ENCODE results near the gene RFLNA.

Gene RFLNA

DNA sequence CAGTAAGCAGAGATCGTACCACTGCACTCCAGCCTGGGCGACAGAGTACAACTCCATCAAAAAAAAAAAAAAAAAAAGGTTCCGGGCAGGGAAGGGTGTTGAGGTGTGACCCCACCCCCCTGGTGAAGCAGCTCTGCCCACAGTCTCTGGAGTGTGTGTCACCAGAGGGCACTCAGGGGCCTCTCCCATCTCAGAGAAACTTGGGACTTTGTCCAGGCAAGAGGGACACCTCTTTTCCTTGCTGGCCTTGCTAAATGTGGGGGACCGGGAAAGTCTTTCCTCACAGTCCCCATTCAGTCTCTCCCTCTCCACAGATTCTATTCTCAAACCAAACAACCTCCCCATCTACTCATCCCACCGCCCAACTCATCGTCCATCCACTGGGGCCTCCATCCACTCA lies 43.6 kb downstream of the RFLNA start:
- DNase-seq = no peak

DNA sequence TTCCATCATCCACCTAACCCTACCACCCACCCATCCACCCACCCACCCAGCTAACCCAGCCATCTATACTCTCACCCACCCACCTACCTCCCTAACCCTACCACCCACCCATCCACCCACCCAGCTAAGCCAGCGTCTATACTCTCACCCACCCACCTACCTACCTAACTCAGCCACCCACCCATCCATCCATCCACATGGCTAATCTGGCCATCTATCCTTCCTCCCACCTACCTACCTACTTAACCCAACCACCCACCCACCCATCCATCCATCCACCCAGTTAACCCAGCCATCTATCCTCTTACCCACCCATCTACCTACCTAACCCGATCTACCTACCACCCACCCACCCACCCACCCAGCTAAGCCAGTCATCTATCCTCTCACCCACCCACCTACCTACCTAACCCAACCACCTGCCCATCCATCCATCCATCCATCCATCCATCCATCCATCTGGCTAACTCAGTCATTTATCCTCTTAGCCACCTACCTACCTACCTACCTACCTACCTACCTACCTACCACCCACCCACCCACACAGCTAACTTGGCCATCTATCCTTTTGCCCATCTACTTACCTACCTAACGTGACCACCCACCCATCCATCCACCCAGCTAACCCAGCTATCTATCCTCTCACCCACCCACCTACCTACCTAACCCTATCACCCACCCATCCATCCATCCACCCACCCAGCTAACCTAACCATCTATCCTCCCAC lies 44.1 kb downstream of the RFLNA start:
- DNase-seq = no peak

DNA sequence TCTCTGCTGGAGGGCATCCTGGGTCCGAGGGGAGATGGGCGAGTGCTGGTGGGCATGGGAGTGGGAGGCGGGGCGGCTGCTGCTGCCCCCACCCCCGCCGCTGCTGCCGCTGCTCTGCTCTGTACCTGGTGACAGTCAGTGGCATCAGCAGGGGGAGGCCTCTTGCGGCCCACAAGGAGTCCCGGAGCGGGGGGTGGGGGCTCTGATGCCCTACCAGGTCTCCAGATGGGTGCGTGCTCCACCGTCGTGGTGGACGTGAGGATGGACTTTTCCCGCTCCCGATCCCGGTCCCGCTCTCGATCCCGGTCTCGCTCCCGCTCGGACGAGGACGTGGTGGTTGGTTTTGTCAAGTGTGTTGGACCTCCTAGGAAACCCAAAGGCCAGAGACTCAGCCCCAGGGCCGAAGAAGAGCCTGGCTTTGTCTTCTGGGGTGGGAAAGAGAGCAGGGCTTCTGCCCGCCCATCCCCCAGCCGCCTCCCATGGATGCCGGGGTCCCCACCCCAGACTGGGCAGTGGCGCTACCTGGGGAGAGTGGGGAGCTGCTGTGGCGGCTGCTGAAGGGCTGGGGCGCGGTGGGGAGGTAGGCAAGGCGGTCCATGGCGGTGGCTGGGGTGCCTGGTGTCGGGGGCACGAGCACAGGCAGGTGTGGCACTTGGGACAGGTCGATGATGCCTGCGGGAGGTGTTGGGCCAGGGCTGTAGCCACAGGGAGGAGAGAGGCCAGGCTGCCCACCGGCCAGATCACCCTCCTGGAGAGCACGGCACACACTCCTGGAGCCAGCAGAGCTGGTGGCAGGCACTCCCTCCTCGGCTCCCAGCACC lies 45.4 kb downstream of the RFLNA start:
- no peak for DNase-seq

DNA sequence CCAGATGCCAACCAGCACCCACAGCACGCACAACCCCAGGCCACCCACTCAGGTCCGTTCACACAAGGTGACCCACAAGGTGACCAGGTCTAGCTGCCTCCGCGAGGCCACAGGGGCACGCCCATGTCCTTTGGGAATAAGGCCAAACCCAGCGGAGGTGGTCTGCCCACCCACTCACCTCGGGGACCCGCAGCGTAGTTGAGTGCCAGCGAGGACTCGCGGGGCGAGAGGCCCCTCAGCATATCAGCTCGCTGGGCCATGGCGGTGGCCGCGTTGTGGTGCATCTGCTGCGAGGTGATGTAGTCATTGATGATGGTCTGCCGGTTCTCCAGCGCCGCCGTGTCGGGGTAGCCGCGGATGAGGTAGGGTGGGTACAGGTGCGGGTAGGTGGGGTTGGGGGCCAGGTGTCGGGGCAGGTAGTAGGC lies 46.8 kb downstream of the RFLNA start:
- DNase-seq = no peak

DNA sequence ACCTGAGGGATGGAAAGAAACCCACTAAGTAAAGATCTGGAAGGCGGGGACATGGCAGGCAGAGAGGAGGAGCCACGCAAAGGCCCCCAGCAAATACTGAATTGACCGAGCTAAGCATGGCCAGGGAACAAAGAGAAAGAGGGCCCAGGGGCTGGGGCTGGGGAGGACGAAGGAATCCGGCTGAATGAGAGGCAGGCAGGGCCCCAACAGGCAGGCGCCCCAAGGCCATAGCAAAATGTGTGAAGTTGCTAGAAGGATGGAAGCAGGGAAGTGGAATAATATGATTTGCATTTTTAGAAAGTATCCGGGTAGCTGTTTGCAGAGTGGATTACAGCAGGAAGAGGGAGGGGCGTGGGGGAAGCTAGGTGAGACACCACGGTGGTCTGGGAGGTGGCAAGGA lies 49.1 kb downstream of the RFLNA start:
- no peak for DNase-seq

DNA sequence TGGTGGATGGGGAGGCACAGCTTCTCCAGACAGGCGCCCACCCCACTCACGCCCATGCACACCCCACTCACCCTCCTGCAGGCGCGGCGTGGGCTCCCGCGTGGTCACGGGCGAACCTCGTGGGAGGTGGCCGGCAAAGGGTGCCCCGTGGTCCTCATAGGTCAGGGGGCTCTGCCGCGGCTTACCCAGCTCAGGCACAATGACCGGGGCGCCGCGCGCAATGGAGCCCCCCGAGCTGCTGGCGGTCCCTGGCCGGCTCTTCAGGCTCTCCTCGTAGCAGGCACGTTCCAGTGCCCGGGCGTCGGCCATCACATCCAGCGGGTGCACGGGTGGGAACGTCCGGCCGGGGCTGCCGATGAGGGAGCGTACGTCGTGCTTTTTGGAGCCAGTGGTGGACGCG lies 49.6 kb downstream of the RFLNA start:
- DNase-seq = no peak

DNA sequence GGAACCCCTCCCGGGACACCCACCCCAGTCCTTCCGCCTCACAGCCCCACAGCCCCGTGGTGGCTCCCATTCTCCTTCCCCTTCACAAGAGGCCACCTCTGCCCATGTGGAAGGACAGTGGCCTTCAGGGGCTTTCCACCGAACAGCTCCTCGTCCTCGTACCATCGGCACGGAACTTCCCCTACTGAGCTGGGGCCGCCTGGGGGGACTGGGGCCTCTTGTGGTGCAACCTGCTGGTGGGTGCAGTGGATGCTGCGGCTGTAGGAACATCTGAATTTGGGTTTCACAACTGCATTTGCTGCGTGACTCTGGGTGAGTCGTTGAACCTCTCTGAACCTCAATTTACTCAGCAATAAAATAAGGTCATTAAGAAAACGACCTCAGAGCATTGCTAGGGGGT lies 50.9 kb downstream of the RFLNA start:
- no peak for DNase-seq

DNA sequence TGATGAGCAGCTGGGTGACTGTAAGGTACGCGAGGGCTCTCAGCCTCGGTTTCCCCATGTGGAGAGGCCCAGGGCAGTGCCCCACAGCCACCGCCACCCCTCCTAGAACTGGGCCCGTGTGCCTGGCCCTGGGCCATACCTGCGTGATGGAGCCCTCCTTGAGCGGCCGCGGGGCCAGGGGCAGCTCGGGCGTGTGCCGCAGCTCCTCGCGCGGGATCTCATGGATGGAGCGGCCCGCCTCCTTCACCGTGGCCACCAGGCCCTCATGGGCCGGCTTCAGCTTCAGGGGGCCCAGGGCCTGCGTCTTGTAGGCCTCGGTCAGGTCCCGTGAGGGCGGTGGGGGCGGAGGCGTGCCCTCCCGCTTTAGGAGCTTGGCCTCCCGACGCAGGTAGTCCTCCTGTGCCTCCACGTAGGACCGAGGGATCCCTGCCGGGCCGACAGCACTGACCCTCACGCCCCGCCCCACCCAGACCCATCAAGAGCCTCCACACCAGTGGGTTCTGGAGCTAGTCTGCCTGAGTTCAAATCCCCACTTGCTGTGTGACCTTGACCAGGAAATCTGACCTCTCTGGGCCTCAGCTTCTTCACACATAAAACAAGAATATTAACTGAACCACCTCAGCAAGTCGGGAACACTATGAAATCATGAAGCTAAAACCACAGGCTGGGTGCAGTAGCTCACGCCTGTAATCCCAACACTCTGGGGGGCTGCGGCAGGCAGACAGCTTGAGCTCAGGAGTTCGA lies 51.7 kb downstream of the RFLNA start:
- no peak for DNase-seq

DNA sequence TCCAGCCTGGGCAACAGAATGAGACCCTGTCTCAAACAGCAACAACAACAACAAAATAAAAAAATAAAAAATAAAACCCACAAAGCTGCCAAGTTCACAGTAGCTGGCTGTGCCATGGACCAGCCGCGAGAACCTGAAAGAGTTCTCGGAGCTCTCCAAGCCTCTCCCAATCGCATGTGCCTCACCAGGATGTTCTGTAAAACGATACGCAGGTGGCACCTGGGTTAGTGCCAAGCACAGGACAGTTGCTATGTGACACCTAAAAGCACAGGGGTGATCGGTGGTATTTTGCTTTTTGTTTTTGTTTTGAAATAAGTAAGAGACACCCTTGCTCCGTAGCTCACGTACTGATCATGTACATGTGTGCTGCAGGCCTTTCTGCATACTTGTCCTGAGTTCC lies 52.4 kb downstream of the RFLNA start:
- no peak for DNase-seq

DNA sequence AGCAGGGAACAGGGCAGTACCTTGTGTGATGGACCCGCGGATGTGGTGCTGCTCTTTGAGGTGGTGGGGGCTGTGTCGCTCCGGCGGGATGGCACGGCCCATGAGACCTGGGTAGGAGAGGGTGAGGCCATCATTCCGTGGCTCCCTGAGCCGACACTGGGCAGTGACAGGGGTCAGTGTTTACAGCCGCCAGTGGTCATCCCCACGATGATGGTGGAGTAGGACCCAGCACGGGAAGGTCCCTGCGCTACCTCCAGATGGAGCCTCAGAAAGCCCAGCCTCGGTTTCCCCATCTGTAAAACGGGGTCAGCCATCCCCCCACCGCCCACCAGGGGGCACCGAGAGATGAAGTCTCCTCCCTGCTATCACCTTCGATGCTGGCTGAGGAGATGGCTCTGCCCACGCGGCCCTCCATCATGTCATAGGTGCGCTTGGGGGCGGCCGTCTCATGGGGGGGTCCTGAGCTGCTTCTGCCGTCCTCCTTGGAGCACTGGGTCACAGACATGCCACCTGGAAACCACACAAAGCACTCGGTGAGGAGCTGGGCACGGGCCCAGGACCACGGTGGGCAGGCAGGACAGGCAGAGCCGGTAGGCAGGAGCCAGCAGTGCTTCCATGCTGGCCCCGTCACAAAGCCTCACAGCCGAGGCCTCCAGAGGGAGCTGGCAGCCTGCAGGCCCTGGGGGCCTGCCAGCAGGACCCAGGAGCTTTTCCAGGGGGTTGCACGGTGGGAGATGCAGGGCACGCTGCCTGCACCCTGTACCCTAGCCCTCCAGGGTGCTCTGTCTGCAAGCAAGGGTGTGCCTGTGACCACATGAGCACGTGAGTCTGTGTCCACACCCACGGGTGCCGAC lies 53.1 kb downstream of the RFLNA start:
- DNase-seq = no peak

DNA sequence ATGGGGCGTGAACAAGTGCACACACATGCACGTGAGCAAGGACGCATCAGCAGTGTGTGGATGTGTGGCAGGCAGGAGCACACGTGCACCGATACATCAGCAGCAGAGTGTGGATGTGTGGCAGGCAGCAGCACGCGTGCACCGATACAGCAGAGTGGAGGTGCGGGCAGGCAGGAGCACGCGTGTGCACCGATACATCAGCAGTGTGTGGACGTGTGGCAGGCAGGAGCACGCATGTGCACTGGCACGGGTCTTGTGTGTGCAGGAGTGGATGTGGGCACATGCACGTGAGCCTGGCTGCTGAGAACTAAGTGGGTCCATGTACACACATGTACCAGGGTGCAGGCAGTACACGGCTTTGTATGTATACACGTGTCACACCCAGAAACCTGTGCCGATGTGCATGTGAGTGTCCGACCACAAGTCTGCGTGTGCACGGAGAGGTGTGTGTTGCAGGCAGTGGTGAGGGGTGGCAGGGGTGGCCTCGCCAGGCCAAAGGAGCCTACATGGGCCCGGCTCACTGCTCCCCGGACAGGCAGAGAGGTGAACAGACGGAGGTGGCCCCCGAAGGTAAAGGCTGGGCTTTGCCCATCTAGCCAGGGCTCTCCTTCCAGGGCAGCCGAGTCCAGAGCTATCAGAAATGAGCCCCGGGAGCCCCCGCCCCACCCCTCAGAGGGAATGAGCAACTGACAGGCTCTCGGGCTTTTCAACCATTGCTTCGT lies 53.9 kb downstream of the RFLNA start:
- DNase-seq = no peak

DNA sequence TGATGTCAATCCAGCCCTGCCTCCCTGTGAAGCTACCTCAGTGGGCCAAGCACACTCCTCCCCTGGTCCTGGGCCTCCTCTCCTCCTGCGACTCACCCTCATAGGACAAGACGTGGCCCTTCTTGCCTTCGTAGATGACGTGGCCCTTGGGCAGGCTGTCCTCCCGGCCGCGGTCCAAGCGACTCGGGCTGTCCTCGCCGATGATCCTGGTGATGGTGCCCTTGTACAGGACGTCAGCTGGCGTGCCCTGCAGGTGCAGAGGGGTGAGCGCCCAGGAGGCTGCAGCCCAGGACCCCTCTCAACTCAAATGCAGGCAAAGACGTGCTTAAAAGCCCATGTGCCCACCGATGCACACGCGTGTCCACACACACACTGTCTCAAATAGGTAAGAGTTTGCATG lies 55.6 kb downstream of the RFLNA start:
- no peak for DNase-seq

DNA sequence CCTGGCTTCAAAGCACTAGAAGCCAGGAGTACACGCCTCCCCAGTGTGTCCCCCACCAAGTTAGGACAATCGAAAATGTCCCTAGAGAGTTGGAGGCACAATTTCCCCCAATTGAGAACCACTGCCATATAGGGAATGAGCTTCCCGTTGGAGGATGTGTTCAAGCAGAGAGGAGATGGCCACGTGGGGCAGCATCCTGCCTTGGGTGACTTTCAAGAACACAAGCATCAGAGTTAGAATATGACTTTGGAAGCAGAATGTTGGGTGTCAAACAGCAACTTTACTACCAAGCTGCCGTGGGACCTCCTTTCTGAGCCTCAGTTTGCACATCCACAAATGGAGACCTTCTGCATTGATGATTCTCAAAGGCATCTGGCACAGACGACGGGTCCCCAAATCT lies 56.5 kb downstream of the RFLNA start:
- no peak for DNase-seq

DNA sequence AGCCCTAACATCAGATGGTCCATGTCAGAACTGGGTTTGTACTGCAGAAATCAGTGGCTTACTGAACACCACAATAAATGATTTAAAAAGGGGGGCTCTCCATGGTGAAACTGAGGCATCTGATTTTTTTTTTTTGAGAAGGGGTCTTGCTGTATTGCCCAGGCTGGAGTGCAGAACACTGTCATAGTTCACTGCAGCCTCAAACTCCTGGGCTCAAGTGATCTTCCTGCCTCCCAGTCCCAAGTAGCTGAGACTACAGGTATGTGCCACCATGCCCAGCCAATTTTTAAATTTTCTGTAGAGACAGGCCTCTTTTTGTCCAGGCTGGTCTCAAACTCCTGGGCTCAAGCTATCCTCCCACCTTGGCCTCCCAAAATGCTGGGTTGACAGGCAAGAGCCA lies 57.4 kb downstream of the RFLNA start:
- no peak for DNase-seq

DNA sequence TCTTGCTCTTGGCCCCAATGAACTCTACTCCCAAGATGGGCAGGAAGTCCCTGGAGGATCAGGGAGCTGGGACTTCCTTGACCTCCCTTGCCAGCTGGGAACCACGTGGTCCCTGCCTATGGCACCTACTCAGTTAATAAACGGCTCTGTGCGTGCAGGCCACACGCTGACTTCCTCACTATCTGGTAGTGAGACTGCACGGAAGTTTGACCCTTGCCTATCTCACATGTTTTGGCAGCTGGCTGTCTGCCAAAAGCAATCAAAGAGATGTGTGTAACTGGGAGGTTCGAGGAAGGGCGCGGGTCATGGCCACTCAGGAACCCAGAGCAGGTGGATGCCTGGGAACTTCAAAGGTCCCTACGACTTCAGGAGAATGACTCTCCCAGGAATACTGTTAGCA lies 57.9 kb downstream of the RFLNA start:
- DNase-seq = no peak

DNA sequence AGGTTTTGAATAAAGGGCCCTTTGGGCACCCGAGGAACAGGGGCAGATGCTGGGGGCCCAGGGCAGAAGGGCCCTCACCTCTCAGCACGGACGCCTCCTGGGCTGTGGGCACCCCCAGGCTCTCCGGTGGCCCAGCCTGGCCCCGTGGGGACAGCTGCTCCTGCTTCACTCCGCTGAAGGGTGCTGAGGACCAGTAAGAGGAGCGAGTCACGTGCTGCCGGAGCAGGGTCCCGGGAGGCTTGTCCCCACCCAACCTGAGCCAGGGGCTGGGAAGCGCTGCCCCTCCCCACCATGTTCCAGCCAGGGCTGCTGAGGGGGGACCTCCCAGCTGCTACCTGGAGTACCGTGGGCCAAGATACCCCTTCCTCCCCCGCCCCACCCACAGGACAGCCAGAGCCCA lies 59.5 kb downstream of the RFLNA start:
- no peak for DNase-seq

DNA sequence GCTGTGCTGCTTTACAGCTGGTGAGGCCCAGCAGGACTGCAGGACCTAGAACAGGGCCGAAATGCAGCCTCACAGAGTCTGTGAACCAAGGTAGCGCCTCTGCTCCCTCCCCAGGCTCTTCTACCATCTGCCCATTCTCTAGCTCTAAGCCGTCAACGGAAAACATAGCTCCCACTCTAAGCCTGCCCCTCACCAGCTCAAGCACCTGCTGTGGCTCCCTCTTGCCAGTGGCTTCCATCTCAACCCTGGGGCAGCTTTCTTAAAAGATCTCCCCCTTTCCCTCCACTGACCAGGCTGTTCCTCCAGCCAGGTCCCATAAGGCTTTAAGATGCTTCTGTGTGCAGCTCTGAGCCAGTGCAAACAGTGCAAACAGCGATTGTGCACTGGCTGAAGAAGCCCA lies 61.3 kb downstream of the RFLNA start:
- DNase-seq = no peak

DNA sequence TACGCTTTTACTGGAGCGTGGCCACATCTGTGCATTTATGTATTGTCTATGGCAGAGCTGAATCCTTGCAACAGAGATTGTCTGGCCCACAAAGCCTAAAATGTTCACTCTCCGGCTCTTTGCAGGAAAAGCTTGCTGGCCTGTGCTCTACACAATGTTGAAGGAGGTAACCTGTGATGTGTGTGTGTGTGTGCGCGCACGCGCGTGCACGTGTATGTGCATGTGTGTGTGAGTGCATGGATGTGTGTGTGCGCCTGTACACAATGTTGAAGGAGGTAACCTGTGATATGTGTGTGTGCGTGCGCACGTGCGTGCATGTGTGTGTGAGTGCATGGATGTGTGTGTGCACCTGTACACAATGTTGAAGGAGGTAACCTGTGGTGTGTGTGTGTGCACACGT lies 62.7 kb downstream of the RFLNA start:
- no peak for DNase-seq

DNA sequence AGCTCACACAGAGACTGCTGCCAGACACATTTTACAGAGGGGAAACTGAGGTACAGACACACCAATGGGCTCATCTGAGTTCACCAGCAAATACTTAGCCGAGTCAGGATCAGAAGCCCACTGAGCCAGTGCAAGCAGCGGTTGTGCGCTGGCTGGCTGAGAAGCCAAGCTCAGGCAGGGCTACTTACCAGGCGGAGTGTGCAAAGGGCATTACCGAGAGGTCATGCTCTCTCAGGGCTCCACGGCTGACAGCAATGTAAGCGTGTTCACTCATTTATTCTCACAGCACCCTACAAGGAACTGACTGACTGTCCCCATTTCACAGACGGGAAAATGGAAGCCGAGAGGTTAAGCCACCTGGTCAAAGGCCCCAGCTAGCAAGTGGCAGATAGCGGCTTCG lies 63.7 kb downstream of the RFLNA start:
- no peak for DNase-seq

DNA sequence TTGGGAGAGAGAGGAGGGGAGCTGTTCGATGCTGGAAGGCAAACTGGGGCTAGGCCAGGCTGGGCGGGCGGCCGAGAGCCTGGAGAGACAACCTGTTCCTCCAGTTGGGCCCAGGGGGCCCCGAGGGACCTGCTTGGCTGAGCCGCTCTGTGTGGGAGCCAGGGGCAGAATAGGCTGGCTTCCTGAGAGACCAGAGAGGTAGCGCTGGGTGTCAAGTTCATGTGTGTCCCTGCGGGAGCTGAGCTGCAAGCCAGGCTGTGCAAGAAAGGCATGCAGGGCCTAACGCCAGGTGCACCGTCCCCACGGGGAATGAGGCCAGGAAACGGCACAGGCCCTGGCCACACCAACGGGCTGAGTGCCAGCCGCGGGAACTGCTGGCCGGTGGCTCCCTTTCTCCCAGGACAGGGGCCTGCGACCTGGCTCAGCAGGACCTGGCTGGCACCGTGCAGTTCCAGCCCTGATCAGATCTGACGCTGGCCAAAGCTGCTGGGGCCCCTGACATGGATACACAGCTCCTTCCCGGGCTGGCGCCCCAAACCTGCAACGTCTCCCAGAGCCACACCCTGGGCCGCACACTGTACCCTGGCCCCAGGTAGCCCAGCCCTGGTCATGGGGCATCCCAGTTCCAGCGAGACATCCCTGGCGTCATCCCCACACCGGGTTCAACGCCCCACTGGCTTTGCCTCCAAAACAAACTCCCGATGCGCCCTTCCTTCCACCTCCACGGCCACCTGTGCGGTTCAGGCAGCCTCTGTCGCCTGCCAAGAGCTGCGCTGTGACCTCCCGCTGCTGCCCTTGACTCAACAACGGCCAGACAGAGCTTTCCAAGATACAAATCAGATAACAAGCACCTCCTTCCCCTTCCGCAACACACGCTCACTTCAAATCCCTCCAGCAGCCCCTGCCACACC lies 65.0 kb downstream of the RFLNA start:
- no peak for DNase-seq
